Measurements from ENCODE around the gene ASCC3. TPM values are rescaled to one million over a fixed set of nuclear protein-coding genes. Genes with fewer than 3 reads are reported as not detected.

Gene ASCC3
- total and polyA plus RNA-seq, 2 donors (not counting 3 experiments of a cell fraction or from before 2014, with no cell fraction given), result 15.7 to 57.2 TPM

- FAIRE-seq, result no peak
- DNase-seq (ENCODE audit: low read depth, low spot score), result no peak
- dilution Hi-C loops (cut with MboI; ENCODE audit: extremely low pct_ligation_motif_present, low sequenced_read_pairs), result no loop called here
- POLR2A ChIA-PET, result no interaction called here
- CTCF ChIA-PET, result no interaction called here
- Histone ChIP-seq H3K4me1 (ENCODE audit: control insufficient read depth, extremely low read depth, insufficient read depth, low read length) (no peaks in the 10 kb centered on the region), H3K27me3 (ENCODE audit: control insufficient read depth in 2 of 2, insufficient read depth in 2 of 2, low read length in 2 of 2) (no peaks in the 10 kb centered on the region), H3K9me1 (replicated peaks; ENCODE audit: control insufficient read depth, extremely low read depth, insufficient read depth, low read length) (no peaks in the 10 kb centered on the region), H3K9ac (replicated peaks; ENCODE audit: extremely low read depth, insufficient read depth, low read length) (no peak overlapping the region), H3K4me2 (ENCODE audit: insufficient read depth, low read length) (no peak overlapping the region), H2AFZ (ENCODE audit: low read depth, low read length) (no peak overlapping the region), H3K9me3 (replicated peaks; ENCODE audit: control insufficient read depth, insufficient read depth, low read length) (no peaks in the 10 kb centered on the region), H4K20me1 (replicated peaks; ENCODE audit: control insufficient read depth, extremely low read depth, insufficient read depth, low read length) (no peaks in the 10 kb centered on the region), H3K36me3 (ENCODE audit: control insufficient read depth in 2 of 2, extremely low read depth in 1 of 2, insufficient read depth in 2 of 2, low read length in 2 of 2) (no peaks in the 10 kb centered on the region), H3K27ac (ENCODE audit: insufficient read depth, low read depth, low read length) (no peak overlapping the region), H3K4me3 (replicated peaks in 1 of 3; ENCODE audit: insufficient read depth in 1 of 3, low read depth in 1 of 3, low read length in 3 of 3) (no peak overlapping the region), H3K79me2 (ENCODE audit: control insufficient read depth, insufficient read depth, low read length) (no peaks in the 10 kb centered on the region)
- intact Hi-C loops (cut with micrococcal nuclease), result no loop called here
- no TSS peak for BruUV-seq (replicated peaks)
- no peak for TF ChIP-seq MAX (IDR thresholded peaks at IDR 0.05; ENCODE audit: insufficient read depth, insufficient read length)
- TF ChIP-seq EZH2 (IDR thresholded peaks at IDR 0.05; ENCODE audit: borderline replicate concordance, low read depth, low read length, severe bottlenecking), result no peak
- no peak for TF ChIP-seq JUN (IDR thresholded peaks at IDR 0.05; ENCODE audit: borderline replicate concordance, insufficient read depth, insufficient read length, low read depth)
- TF ChIP-seq CTCF (IDR thresholded peaks at IDR 0.05; ENCODE audit: extremely low read depth in 1 of 2, insufficient read depth in 1 of 2, low read depth in 1 of 2, low read length in 2 of 2), result no peak
- no peak for TF ChIP-seq MYC (IDR thresholded peaks at IDR 0.05; ENCODE audit: low read depth, low read length)
- TF ChIP-seq GATA2 (IDR thresholded peaks at IDR 0.05; ENCODE audit: insufficient read depth, insufficient read length, low read depth, low read length), result no peak
- no peak for TF ChIP-seq POLR2A (IDR thresholded peaks at IDR 0.05; ENCODE audit: low read depth, low read length)
- TF ChIP-seq POLR2AphosphoS5 (IDR thresholded peaks at IDR 0.05; ENCODE audit: insufficient read depth, low read depth, low read length), result no peak
- TF ChIP-seq FOS (IDR thresholded peaks at IDR 0.05; ENCODE audit: borderline replicate concordance, insufficient read depth, low read length), result no peak
Measured at GRCh38 chr6:100889351-100889750, 8.2 kb upstream of the ASCC3 start.
